Measurements from ENCODE around the gene ZNF296. TPM values are rescaled to one million over a fixed set of nuclear protein-coding genes. Genes with fewer than 3 reads are reported as not detected.
A peak's percentile ranks its signal among the peaks of the same experiment; 100 is the strongest.

The ZNF296 gene
- total RNA-seq, 2 donors from 2014 or later = 2.1 to 8.5 TPM

DNA sequence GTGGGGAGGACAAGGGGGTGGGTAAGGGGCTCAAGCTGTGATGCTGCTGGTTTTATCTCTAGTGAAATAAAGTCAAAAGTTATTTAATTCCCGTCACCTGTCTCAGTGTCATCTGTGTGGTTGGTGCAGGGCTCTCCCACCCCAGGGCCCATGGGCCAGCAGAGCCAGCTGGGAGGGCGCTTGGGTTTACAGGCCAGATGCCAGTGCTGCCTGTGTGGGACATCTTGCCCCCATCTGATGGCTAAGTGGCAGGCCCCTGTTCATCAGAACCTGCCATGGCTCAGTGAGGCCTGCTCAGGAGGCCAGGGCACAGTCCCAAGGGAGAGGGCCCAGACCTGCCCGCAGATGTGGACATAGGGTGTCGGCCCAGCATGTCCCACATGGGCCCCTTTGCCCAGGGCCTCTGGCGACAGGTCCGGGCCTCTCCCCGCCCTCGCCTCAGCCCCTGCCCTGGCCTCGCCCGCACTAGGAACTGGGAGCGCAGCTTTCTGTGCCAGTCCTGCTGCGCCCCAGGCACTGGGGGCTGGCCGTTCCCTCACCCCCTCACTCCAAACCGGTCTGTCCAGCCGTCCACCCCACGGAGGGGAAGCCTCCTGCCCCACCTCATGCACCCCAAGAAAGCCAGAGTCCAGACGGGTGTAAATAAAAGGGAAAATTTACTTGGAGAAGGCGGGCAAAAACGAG lies 5.3 kb downstream of the ZNF296 start:
- Mint-ChIP-seq H3K4me1 (peaks cover 10% of the 10 kb centered on the region), H3K27ac (no peak overlapping the region), H3K36me3 (ENCODE audit: low read depth) (peaks cover 45% of the 10 kb centered on the region), H3K27me3 (ENCODE audit: insufficient read depth) (no peaks in the 10 kb centered on the region), H3K9me3 (no peaks in the 10 kb centered on the region), H3K4me3 (no peak overlapping the region)
- Histone ChIP-seq H3K9ac (ENCODE audit: extremely low read depth, low read length, poor library complexity, severe bottlenecking) (no peak overlapping the region), H3K4me1 (ENCODE audit: control insufficient read depth, insufficient read depth, low read length) (peaks cover 7% of the 10 kb centered on the region), H3K4me3 (ENCODE audit: low read length) (no peak overlapping the region), H3K27ac (ENCODE audit: low read depth, low read length) (no peak overlapping the region), H3K9me3 (ENCODE audit: control insufficient read depth, low read length) (no peaks in the 10 kb centered on the region), H3K27me3 (ENCODE audit: control insufficient read depth, insufficient read depth, low read length, poor library complexity, severe bottlenecking) (no peaks in the 10 kb centered on the region), H3K36me3 (ENCODE audit: control insufficient read depth, insufficient read depth, low read length) (peaks cover 23% of the 10 kb centered on the region)
- DNase-seq = no peak
- TF ChIP-seq CTCF (conservative IDR thresholded peaks at IDR 0.05) = no peak
- WGBS, 2 experiments (ENCODE audit: insufficient coverage in 1 of 2, insufficient read length in 1 of 2) = 93 to 94% methylated on average over 10 to 19 of the region's 19 CpGs

DNA sequence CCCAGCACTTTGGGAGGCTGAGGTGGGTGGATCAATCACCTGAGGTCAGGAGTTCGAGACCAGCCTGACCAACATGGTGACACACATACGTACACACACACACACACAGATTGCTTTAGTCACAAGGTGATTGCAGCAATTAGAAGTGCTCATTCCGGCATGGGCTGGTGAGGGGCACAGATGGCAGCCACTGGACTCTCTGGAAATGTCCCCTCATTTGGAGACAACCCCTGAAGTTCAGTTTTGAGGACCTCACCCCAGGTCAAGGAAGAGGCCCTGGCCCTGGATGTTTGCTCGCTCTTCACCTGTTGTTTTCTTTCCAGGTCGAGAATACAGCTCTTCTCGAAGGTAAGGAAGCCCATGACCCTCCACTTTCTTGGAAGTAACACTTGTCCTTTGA lies 6.1 kb downstream of the ZNF296 start:
- no peak overlapping the region for H3K9ac ChIP-seq (ENCODE audit: extremely low read depth, low read length, poor library complexity, severe bottlenecking)

DNA sequence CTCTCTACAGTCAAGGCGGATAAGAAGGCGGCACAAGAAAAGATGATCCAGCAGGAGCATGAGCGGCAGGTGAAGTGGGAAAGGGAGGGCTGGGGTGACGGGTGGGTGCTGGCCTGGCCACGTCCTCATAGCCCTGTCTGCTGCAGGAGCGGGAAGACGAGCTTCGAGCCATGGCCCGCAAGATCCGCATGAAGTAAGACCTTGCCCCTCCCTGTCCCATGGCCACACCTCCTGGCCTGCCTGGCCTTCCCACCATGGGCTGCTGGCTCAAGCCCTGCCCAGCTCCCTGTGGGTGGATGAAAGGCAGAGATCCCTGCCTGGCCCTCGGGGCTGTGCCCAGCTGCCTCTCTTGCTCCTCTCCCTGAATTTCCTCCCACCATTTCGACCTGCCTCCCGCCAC lies 7.2 kb downstream of the ZNF296 start:
- Mint-ChIP-seq H3K27ac (peak overlapping the region; percentile 53), H3K9me3 (no peaks in the 10 kb centered on the region), H3K27me3 (ENCODE audit: insufficient read depth) (no peaks in the 10 kb centered on the region), H3K36me3 (ENCODE audit: low read depth) (peaks cover 52% of the 10 kb centered on the region), H3K4me3 (no peak overlapping the region), H3K4me1 (peaks cover 4% of the 10 kb centered on the region)
- 87 to 89% methylated on average over 10 to 13 of the region's 13 CpGs for WGBS, 2 experiments (ENCODE audit: insufficient coverage in 1 of 2, insufficient read length in 1 of 2)
- H3K4me1 ChIP-seq (ENCODE audit: control insufficient read depth, insufficient read depth, low read length) = no peaks in the 10 kb centered on the region
- TF ChIP-seq CTCF (conservative IDR thresholded peaks at IDR 0.05) = no peak
- no peaks in the 10 kb centered on the region for H3K9me3 ChIP-seq (ENCODE audit: control insufficient read depth, low read length)
- DNase-seq = peak; percentile 86
- no peak overlapping the region for H3K27ac ChIP-seq (ENCODE audit: low read depth, low read length)
- H3K27me3 ChIP-seq (ENCODE audit: control insufficient read depth, insufficient read depth, low read length, poor library complexity, severe bottlenecking) = no peaks in the 10 kb centered on the region
- no peak overlapping the region for H3K9ac ChIP-seq (ENCODE audit: extremely low read depth, low read length, poor library complexity, severe bottlenecking)
- H3K36me3 ChIP-seq (ENCODE audit: control insufficient read depth, insufficient read depth, low read length) = peaks cover 36% of the 10 kb centered on the region
- no peak overlapping the region for H3K4me3 ChIP-seq (ENCODE audit: low read length)

More for the DNA sequence above, 6.1 kb downstream of the ZNF296 start:
- H3K4me3 ChIP-seq (ENCODE audit: low read length) = no peak overlapping the region
- H3K27me3 ChIP-seq (ENCODE audit: control insufficient read depth, insufficient read depth, low read length, poor library complexity, severe bottlenecking) = no peaks in the 10 kb centered on the region
- no peak overlapping the region for H3K27ac ChIP-seq (ENCODE audit: low read depth, low read length)
- H3K36me3 ChIP-seq (ENCODE audit: control insufficient read depth, insufficient read depth, low read length) = peaks cover 31% of the 10 kb centered on the region
- no peaks in the 10 kb centered on the region for H3K9me3 Mint-ChIP-seq
- H3K4me3 Mint-ChIP-seq = no peak overlapping the region
- DNase-seq = no peak
- no peak for TF ChIP-seq CTCF (conservative IDR thresholded peaks at IDR 0.05)
- peaks cover 10% of the 10 kb centered on the region for H3K4me1 Mint-ChIP-seq
- no peaks in the 10 kb centered on the region for H3K9me3 ChIP-seq (ENCODE audit: control insufficient read depth, low read length)
- WGBS, 2 experiments (ENCODE audit: insufficient coverage in 1 of 2, insufficient read length in 1 of 2) = 94% methylated on average over 3 to 6 of the region's 6 CpGs
- H3K4me1 ChIP-seq (ENCODE audit: control insufficient read depth, insufficient read depth, low read length) = peaks cover 7% of the 10 kb centered on the region
- H3K27me3 Mint-ChIP-seq (ENCODE audit: insufficient read depth) = no peaks in the 10 kb centered on the region
- H3K36me3 Mint-ChIP-seq (ENCODE audit: low read depth) = peaks cover 51% of the 10 kb centered on the region
- H3K27ac Mint-ChIP-seq = no peak overlapping the region
